Neuron (in vitro differentiated cells): ENCODE results near the gene KATNA1.
"Not testable (repeated sequence)": the region's sequence is repeated elsewhere in the genome, so short reads cannot be mapped to it uniquely, and the experiment has no call there.

ENCODE experiments used
- H2AFZ ChIP-seq: one replicate; pipeline ENCODE4 v1.6.1; 2013; ENCODE audit warnings: low read depth, mild to moderate bottlenecking, inconsistent platforms, low read length, moderate library complexity
- H3K27me3 ChIP-seq: one replicate; pipeline ENCODE4 v1.6.1; 2013; ENCODE audit warnings: low read length; ENCODE audit not compliant: insufficient read depth
- H3K36me3 ChIP-seq: one replicate; pipeline ENCODE4 v1.6.1; 2013; ENCODE audit warnings: low read length; ENCODE audit not compliant: insufficient read depth
- H3K4me1 ChIP-seq: one replicate; pipeline ENCODE4 v1.6.1; 2013; ENCODE audit warnings: low read length; ENCODE audit not compliant: insufficient read depth
- H3K4me3 ChIP-seq: 2 replicates; pipeline ENCODE4 v1.5.1; 2013; ENCODE audit warnings: mild to moderate bottlenecking, low read length, moderate library complexity
- H3K9me3 ChIP-seq: one replicate; pipeline ENCODE4 v1.6.1; 2013; ENCODE audit warnings: low read length

KATNA1 gene

DNA sequence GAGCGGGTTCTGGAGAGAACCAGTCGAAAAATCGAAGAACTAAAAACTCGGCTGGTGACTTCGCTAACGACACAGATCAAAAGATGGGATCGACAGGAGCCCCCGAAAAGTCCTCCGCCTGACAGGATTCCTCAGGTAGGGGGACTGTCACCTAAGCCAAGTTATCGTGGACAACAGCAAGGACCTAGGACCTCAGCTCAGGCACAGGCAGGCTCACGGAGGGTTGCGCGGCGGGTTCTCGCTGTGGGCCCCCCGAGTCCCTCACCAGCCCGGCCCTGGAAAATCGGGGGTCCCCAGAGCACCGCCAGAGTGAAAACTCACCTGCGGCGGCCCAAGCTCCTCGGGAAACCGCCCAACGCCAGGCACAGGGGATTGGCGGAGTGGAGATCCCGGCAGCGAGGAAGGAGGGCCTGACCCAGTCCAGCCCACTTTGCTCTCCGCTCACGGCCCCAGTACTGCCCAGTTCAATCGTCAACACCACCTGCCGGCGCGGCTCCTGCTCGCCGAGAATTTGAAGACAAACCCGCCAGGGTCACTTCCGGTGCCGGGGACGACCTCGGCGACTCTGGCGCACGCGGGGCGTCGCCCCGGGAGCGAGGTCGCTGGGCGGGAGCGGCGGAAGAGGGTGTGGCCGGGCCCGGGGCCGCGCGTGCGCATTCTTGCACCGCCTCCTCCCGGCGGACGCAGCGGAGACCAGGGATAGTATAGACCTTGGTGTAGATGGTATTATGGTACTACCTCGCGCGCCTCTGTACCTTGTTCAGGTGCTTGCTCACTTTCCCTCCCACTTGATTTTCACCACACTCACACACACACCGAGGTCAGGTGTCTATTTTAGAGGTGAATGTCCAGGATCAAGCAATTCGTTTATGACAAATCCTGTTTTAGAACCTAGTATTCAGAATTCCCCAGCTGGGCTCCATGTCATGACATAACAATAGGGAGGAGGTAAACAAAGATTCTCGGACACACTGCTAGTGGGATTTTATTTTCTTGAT is at the start of gene KATNA1:
Gene KATNA1, minus strand, starts transcription at position 567 of the 998 bp plus-strand sequence. CDS start 10,167 bp downstream, outside the sequence.
- no peaks in the 10 kb centered on the region for H3K27me3 ChIP-seq
- peak within 1 kb of the TSS; percentile 88 for H2AFZ ChIP-seq
- H3K9me3 ChIP-seq = no peaks in the 10 kb centered on the region
- H3K4me1 ChIP-seq = peaks cover 14% of the 10 kb centered on the region
- peak within 1 kb of the TSS; percentile 98 for H3K4me3 ChIP-seq
- no peaks in the 10 kb centered on the region for H3K36me3 ChIP-seq

DNA sequence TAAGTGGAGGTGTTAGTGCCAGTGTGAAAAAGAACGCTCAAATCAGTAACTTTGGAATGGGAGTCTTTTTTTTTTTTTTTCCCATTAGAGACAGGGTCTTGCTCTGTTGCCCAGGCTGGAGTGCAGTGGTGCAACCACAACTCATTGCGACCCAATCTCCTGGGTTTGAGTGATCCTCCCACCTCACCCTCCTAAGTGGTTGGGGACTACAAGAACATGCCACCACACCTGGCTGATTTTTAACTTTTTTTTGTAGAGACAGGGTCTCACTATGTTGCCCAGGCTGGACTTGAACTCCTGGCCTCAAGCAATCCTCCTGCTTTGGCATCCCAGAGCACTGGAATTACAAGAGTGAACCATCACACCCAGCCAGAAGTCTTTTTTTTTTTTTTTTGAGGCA is 49.7 kb upstream of the KATNA1 start:
- Histone ChIP-seq H3K27me3 (no peaks in the 10 kb centered on the region), H3K4me1 (no peaks in the 10 kb centered on the region), H3K9me3 (no peaks in the 10 kb centered on the region), H3K36me3 (peaks cover 44% of the 10 kb centered on the region), H3K4me3 (no peak overlapping the region), H2AFZ (no peak overlapping the region)

DNA sequence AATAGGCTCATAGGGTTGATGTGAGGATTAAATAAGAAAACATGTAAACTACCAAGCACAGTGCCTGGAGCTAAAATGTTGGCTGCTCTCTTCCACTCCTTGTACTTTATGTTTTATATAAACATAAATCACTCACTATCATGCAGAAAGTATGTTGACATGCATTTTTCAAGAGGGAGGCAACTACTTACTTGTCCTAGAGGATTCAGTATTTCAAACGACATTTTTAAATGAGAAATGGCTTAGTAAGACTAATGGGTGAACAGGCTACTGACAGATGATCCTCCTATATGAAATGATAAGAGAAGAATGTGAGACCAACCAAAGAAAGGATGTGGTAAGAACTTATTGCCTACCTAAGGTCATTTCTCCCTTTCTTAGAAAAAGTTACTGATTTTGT is 48.4 kb upstream of the KATNA1 start:
- Histone ChIP-seq H3K9me3 (no peaks in the 10 kb centered on the region), H3K4me1 (no peaks in the 10 kb centered on the region), H2AFZ (no peak overlapping the region), H3K27me3 (no peaks in the 10 kb centered on the region), H3K4me3 (no peak overlapping the region), H3K36me3 (peaks cover 54% of the 10 kb centered on the region)

DNA sequence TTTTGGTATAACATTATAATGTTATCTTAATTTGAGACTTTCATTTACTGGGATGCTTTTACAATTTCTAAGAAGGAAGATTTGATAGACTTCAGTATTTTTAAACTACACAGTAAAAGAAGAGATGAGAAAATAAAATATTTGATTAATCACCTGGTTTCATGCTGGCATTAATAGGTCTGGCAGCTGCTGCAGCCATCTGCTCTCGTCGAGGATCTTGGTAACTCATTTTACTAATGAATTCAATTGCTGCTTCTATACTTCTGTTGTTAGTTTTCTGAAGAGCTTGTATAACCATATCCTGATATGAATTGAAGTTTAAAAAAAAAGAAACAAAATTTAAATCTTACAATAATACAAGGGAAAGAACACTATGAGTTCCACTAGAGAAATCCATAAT is 46.4 kb upstream of the KATNA1 start:
- Histone ChIP-seq H3K36me3 (peaks cover 55% of the 10 kb centered on the region), H2AFZ (no peak overlapping the region), H3K27me3 (no peaks in the 10 kb centered on the region), H3K4me3 (no peak overlapping the region), H3K9me3 (no peaks in the 10 kb centered on the region), H3K4me1 (no peaks in the 10 kb centered on the region)

DNA sequence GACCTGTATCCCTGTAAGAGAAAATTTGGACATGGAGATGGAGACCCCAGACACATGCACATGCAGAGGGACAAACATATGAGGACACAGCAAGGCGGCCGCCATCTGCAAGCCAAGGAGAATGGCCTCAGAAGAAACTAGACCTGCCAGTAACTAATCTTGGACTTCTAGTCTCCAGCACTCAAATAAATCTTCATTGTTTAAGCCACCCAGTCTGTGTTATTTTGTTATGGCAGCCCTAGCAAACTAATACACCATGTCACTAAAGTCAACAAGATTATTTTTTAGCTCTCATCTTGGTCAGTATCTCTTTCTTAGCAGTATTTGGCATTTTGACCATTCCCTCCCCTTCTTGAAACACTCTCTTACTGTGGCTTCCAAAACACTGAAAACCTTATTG is 42.7 kb upstream of the KATNA1 start:
- Histone ChIP-seq H3K36me3 (peaks cover 45% of the 10 kb centered on the region), H3K4me3 (no peak overlapping the region), H2AFZ (no peak overlapping the region), H3K4me1 (no peaks in the 10 kb centered on the region), H3K9me3 (no peaks in the 10 kb centered on the region), H3K27me3 (no peaks in the 10 kb centered on the region)

DNA sequence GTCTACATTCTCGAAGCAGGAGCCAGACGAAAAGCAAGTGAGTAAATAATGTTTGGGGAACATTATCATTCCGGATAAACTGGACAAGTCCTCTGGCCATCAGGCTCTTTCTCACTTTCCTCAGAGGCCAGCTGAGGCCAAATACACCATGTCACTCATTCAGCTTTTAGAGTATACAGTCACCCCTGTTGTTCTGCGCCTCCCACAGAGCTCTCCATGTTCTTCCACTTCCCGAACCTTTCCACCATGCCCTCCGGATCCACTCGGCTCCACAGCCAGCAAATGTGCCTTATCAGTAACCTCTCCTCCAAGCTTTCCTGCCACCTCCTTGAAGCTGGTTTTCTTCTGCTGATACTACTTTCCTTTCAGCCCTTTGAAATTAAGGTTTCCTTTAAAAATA is 37.7 kb upstream of the KATNA1 start:
- no peak overlapping the region for H2AFZ ChIP-seq
- no peak overlapping the region for H3K4me3 ChIP-seq
- no peaks in the 10 kb centered on the region for H3K4me1 ChIP-seq
- no peaks in the 10 kb centered on the region for H3K27me3 ChIP-seq
- H3K36me3 ChIP-seq = peaks cover 41% of the 10 kb centered on the region
- peaks cover 3% of the 10 kb centered on the region for H3K9me3 ChIP-seq

DNA sequence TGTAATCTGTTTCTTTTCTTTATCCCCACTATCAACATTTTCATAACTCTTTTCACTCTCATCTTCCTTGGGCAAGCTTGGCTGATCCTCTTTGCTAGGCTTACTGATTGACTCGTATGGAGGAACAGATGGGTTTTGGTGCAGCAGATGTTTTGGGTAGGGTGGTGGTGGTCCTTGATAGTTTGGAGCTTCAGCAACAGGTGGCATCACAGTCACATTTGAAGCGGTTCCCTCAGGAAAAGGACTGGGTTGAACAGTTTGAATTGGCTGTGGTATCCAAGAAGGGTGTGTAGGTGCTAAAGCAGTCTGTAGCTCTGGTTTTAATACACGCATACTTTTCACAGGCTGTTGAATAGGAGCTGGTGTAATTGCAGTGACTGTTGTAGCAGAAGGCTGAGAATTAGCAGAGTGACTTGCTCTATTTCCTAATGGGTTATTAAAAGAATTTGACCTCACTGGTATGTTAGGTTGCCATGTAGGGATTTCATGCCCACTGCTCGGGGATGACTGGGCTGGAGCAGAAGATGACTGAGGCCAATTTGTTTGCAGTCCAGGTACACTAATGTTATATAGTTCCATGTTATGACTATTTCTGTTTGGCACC is 34.8 kb upstream of the KATNA1 start:
- no peak overlapping the region for H2AFZ ChIP-seq
- no peaks in the 10 kb centered on the region for H3K4me1 ChIP-seq
- H3K4me3 ChIP-seq = no peak overlapping the region
- H3K27me3 ChIP-seq = no peaks in the 10 kb centered on the region
- peaks cover 3% of the 10 kb centered on the region for H3K9me3 ChIP-seq
- H3K36me3 ChIP-seq = peaks cover 40% of the 10 kb centered on the region

DNA sequence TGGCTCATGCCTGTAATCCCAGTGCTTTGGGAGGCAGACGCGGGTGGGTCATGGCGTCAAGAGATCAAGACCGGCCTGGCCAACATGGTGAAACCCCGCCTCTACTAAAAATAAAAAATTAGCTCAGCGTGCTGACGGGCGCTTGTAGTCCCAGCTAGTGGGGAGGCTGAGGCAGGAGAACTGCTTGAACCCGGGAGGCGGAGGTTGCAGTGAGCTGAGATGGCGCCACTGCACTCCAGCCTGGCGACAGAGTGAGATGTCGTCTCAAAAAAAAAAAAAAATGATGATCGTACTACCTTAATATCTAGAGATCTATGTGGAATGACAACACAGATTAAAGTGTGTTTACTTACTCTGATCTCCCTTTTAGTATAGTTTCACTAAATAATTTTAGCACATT is 33.3 kb upstream of the KATNA1 start:
- not testable (repeated sequence) for H3K4me3 ChIP-seq, H3K4me1 ChIP-seq, H2AFZ ChIP-seq, H3K27me3 ChIP-seq, H3K9me3 ChIP-seq
- H3K36me3 ChIP-seq = peaks cover 47% of the 10 kb centered on the region

DNA sequence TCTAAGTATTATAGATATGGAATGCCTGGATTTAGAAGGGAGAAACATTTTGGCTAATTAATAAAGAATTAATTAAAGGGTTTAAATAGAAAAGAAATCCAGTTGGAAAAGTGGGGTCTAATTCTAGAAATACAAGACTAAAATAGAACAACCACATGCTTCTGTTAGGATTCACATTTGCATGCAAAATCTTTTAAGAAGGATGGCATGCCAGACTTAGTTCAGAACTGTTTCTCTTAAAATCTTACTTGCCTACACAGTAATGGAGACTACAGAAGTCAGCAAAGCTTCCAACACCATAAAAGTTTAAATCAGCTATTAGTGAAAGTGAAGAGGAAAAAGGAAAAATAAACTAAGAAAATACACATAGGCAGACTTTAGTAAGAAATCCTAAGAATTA is 32.7 kb upstream of the KATNA1 start:
- Histone ChIP-seq H2AFZ (no peak overlapping the region), H3K4me1 (no peaks in the 10 kb centered on the region), H3K9me3 (peaks cover 3% of the 10 kb centered on the region), H3K36me3 (peaks cover 48% of the 10 kb centered on the region), H3K4me3 (no peak overlapping the region), H3K27me3 (no peaks in the 10 kb centered on the region)

DNA sequence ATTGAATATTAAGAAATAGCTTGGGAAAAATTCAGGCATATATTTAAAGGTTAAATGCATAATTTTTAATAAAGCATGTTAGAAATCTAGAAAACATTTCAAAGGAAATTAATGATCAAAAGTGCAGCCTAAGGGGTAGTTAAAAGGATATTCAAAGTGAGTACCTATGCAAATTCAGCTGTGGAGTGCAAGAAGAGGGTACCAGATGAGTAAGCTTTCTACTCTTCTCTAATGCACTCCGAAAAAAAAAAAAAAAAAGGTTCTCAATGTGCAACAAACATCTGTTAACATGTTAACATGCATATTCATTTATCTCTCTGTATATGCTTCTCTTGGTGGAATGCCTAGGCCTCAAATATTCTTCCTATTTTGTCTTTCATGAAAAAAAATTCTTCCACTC is 32.0 kb upstream of the KATNA1 start:
- peaks cover 51% of the 10 kb centered on the region for H3K36me3 ChIP-seq
- peaks cover 3% of the 10 kb centered on the region for H3K9me3 ChIP-seq
- no peak overlapping the region for H2AFZ ChIP-seq

DNA sequence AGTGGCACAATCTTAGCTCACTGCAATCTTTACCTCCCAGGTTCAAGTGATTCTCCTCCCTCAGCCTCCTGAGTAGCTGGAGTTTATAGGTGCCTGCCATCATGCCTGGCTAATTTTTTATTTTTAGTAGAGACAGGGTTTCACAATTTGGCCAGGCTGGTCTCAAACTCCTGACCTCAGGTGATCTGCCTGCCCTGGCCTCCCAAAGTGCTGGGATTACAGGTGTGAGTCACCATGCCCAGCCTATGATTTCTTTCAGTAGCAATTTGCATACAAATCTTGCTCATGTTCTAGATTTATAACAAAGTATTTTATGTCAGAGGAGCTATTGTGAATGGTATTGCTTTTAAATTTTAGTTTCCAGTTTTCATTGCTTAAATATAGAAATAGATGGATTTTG is 23.8 kb upstream of the KATNA1 start:
- not testable (repeated sequence) for H3K9me3 ChIP-seq, H3K4me1 ChIP-seq, H3K4me3 ChIP-seq, H3K27me3 ChIP-seq, H2AFZ ChIP-seq
- peaks cover 60% of the 10 kb centered on the region for H3K36me3 ChIP-seq

More for the DNA sequence above, 32.0 kb upstream of the KATNA1 start:
- H3K27me3 ChIP-seq = no peaks in the 10 kb centered on the region
- H3K4me3 ChIP-seq = no peak overlapping the region
- H3K4me1 ChIP-seq = no peaks in the 10 kb centered on the region

DNA sequence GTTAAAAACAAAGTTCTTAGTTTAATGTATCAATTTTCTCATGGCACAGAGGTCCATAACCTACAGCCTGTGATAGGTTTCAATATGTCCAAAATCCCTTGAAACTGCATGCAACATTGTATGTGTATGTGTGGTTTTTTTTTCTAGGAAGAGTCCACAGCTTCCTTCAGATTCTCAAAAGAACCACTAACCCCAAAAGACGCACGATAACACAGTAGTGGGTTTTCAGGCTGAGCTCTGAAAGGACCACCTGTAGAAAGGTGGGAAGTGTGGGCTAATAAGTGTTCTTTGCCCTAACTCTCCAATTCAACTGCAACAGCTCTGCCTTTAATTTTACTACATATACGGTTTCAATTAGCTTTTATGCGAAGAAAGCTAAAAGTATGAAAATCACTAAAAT is 11.5 kb upstream of the KATNA1 start:
- Histone ChIP-seq H3K36me3 (peaks cover 56% of the 10 kb centered on the region), H2AFZ (no peak overlapping the region), H3K4me3 (no peak overlapping the region), H3K4me1 (no peaks in the 10 kb centered on the region), H3K9me3 (no peaks in the 10 kb centered on the region), H3K27me3 (no peaks in the 10 kb centered on the region)

DNA sequence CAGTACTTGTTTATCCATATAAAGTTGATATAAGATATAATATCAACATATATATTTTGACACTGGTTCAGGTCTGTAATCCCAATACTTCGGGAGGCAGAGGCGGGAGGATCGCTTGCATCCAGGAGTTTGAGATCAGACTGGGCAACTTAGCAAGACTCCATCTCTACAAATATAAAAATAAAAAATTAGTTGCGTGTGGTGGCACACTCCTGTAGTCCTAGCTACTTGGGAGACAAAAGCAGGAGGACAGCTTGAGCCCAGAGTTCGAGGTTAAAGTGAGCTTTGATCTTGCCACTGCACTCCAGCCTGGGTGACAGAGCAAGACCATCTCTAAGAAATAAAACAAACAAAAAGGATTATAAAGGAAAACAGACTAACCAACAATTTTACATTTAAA is 8.9 kb upstream of the KATNA1 start:
- H3K9me3 ChIP-seq = no peaks in the 10 kb centered on the region
- no peaks in the 10 kb centered on the region for H3K27me3 ChIP-seq
- H2AFZ ChIP-seq = no peak overlapping the region
- H3K4me1 ChIP-seq = no peaks in the 10 kb centered on the region
- H3K36me3 ChIP-seq = peaks cover 37% of the 10 kb centered on the region
- no peak overlapping the region for H3K4me3 ChIP-seq
